ENCODE data around the gene KCNG2.

DNA sequence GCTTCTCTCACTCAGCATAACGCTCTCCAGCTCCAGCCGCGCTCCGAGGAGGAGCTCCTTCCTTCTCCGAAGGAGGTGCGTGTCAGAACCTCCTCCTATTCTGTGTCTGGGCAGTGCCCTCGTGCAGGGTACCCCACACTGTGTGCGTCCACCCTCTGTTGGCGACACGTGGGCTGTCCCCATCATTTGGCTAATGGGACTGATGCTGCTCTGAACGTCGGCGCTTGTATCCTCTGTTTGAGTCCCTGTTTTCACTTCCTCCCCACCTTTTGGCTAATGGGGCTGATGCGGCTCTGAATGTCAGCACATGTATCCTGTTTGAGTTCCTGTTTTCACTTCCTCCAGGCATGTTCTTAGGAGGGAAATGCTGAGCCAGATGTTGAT, 22.2 kb downstream of the KCNG2 start:
- TF ChIP-seq CTCF (conservative IDR thresholded peaks at IDR 0.05) (no peak), ZFX (IDR thresholded peaks at IDR 0.05) (no peak)
